K562 (cell line): ENCODE results near the gene NLRP9. TPM values are rescaled to one million over a fixed set of nuclear protein-coding genes. Genes with fewer than 3 reads are reported as not detected.

Experiments
- C11orf30 ChIP-seq: fragments of 450-650 bp; IDR thresholded peaks from 2 replicates; pipeline ENCODE4 v1.6.1; 2016; ENCODE audit warnings: low read depth, mild to moderate bottlenecking
- ELF1 ChIP-seq: fragments of 200-800 bp; sonication (Bioruptor generic); IDR thresholded peaks from 2 replicates; pipeline ENCODE4 v1.6.1; 2016; ENCODE audit warnings: missing genetic modification characterization, missing compliant biosample characterization
- ELF4 ChIP-seq: fragments of 450-650 bp; formaldehyde crosslinking; IDR thresholded peaks from 2 replicates; pipeline ENCODE4 v1.4.0; 2022; ENCODE audit warnings: missing genetic modification characterization
- GTF2E2 ChIP-seq: fragments of 200-800 bp; sonication (Bioruptor generic); IDR thresholded peaks from 2 replicates; pipeline ENCODE4 v1.6.1; 2016; ENCODE audit warnings: missing genetic modification characterization, missing compliant biosample characterization
- JUN ChIP-seq, 2 experiments: sonication (generic) in 1 of 2; formaldehyde crosslinking in 1 of 2; IDR thresholded peaks; 2 replicates each; pipeline versions ENCODE4 v1.6.1 to v1.8.0; 2012 to 2022; ENCODE audit warnings: borderline replicate concordance in 2 of 2, mild to moderate bottlenecking in 2 of 2, improper control_type of control experiment in 1 of 2, low read depth in 1 of 2, low read length in 1 of 2, missing genetic modification reagents in 1 of 2
- NCOA6 ChIP-seq: fragments of 450-650 bp; IDR thresholded peaks from 2 replicates; pipeline ENCODE4 v1.6.1; 2017; ENCODE audit warnings: mild to moderate bottlenecking
- POU5F1 ChIP-seq: fragments of 150-350 bp; IDR thresholded peaks from 2 replicates; pipeline ENCODE4 v1.6.1; 2014; ENCODE audit warnings: borderline replicate concordance, low read length, low read depth, mild to moderate bottlenecking; ENCODE audit not compliant: partially characterized antibody
- THRB ChIP-seq: fragments of 450-650 bp; formaldehyde crosslinking; conservative IDR thresholded peaks from 2 replicates; pipeline ENCODE4 v1.4.0; 2022; ENCODE audit warnings: mild to moderate bottlenecking, missing genetic modification characterization
- ZBTB1 ChIP-seq: sonication (generic); formaldehyde crosslinking; IDR thresholded peaks from 2 replicates; pipeline ENCODE4 v1.8.1; 2023; ENCODE audit warnings: missing genetic modification reagents, low read depth, mild to moderate bottlenecking, borderline replicate concordance
- ZBTB26 ChIP-seq: fragments of 450-650 bp; formaldehyde crosslinking; IDR thresholded peaks from 2 replicates; pipeline ENCODE4 v1.4.0; 2022; ENCODE audit warnings: missing genetic modification characterization
- ZFX ChIP-seq: sonication (generic); formaldehyde crosslinking; IDR thresholded peaks from 2 replicates; pipeline ENCODE4 v1.8.0; 2022; ENCODE audit warnings: mild to moderate bottlenecking, missing genetic modification reagents, moderate library complexity
- ZNF146 ChIP-seq: IDR thresholded peaks from one replicate; pipeline ENCODE4 v1.6.1; 2018; ENCODE audit warnings: missing compliant biosample characterization; ENCODE audit not compliant: unreplicated experiment
- ZNF431 ChIP-seq: sonication (generic); formaldehyde crosslinking; IDR thresholded peaks from 2 replicates; pipeline ENCODE4 v1.8.0; 2022; ENCODE audit warnings: mild to moderate bottlenecking, missing genetic modification reagents
- ZNF589 ChIP-seq: fragments of 200-800 bp; sonication (Bioruptor generic); IDR thresholded peaks from 2 replicates; pipeline ENCODE4 v1.6.1; 2016; ENCODE audit warnings: low read depth, missing genetic modification characterization, missing compliant biosample characterization
- ZNF592 ChIP-seq: fragments of 450-650 bp; IDR thresholded peaks from 2 replicates; pipeline ENCODE4 v1.6.1; 2017; ENCODE audit warnings: antibody characterized with exemption, mild to moderate bottlenecking
- polyA plus RNA-seq, 8 experiments: library from polyadenylated mRNA; depleted of rRNA in 4 of 8; stranded (reverse) in 5 of 8; unstranded in 3 of 8; fragments of >200 nt; fragmentation: Nextera tagmentation in 2 of 8; fragmentation: Illumina TruSeq in 1 of 8; extraction: Ambion mirVana in 2 of 8; extraction: Trizol in 1 of 8; gene quantifications; 2 replicates each; pipeline versions ENCODE4 v1.2.1 to v1.2.3, GENCODE V29; 2011 to 2014; ENCODE audit warnings: inconsistent platforms in 1 of 8, missing spikeins in 1 of 8
- total RNA-seq, 7 experiments: library from RNA; depleted of rRNA in 6 of 7; stranded (reverse); fragments of >200 nt in 6 of 7; fragmentation: Illumina TruSeq in 2 of 7; extraction: Trizol in 2 of 7; gene quantifications; 2 replicates each; pipeline versions ENCODE4 v1.2.1 to v1.2.3, GENCODE V29; 2011 to 2021; ENCODE audit warnings: low replicate concordance in 1 of 7

The NLRP9 gene
- total and polyA plus RNA-seq, 9 of the 15 experiments (the other 6 are each of a cell fraction or from before 2014, with no cell fraction given) = not detected

GRCh38 chr19:55675661-55676354 is 62.4 kb downstream of the NLRP9 start (continued):
- TF ChIP-seq ZBTB1 (CRISPR knock-in tag) (no peak), ZFX (no peak), THRB (CRISPR knock-in tag) (0 out of 2 replicates have a peak, but pooled peaks have one; percentile 44), NCOA6 (no peak), ELF4 (CRISPR knock-in tag) (0 out of 2 replicates have a peak, but pooled peaks have one; percentile 16), ZBTB26 (0 out of 2 replicates have a peak, but pooled peaks have one; percentile 40), ZNF146 (CRISPR knock-in tag) (no peak), C11orf30 (peak; percentile 55), ZNF589 (no peak), ZNF592 (no peak), ZNF431 (CRISPR knock-in tag) (no peak), POU5F1 (no peak), JUN (IDR thresholded peaks at IDR 0.05; ENCODE audit: borderline replicate concordance, low read depth, low read length) (no peak), JUN (CRISPR knock-in tag; IDR thresholded peaks at IDR 0.05; ENCODE audit: borderline replicate concordance) (0 out of 2 replicates have a peak, but pooled peaks have one; percentile 4), ELF1 (tag) (0 out of 2 replicates have a peak, but pooled peaks have one; percentile 27), GTF2E2 (tag) (no peak)
